Panc1 (cell line): Measurements from ENCODE around the gene CDH19. TPM values are rescaled to one million over a fixed set of nuclear protein-coding genes. Genes with fewer than 3 reads are reported as not detected.

ENCODE experiments used
- ATAC-seq: fragments of 200-7000 bp; cut with Tn5 transposase; 2 replicates; pipeline ENCODE4 v1.9.1; 2020; ENCODE audit warnings: mild to moderate bottlenecking, moderate library complexity
- BruUV-seq: library from RNA; stranded (reverse); fragments of 400-500 nt; replicated peaks from 2 replicates; lab custom pipeline; 2021; lab: Mats Ljungman, UMichigan
- CTCF ChIA-PET: fragments of 300-600 bp; sonication (Branson Sonifier 250); formaldehyde crosslinking; loops from one replicate; lab custom pipeline; 2022; ENCODE audit warnings: antibody characterized with exemption; lab: Charles Lee
- POLR2A ChIA-PET: fragments of 300-600 bp; sonication (Branson Sonifier 250); formaldehyde crosslinking; loops from one replicate; lab custom pipeline; 2022; ENCODE audit warnings: antibody characterized with exemption; lab: Charles Lee
- DNase-seq: peaks from one replicate; pipeline ENCODE4 v3.0.0-alpha.2; 2010; ENCODE audit warnings: low read depth, low spot score
- H3K27ac ChIP-seq: 2 replicates; pipeline ENCODE4 v1.5.1; 2011; ENCODE audit warnings: mild to moderate bottlenecking, low read length, inconsistent platforms
- H3K27me3 ChIP-seq: fragments of 200-500 bp; sonication (Bioruptor generic); 2 replicates; pipeline ENCODE4 v1.6.0; 2014; ENCODE audit warnings: low read length, inconsistent platforms; ENCODE audit not compliant: control insufficient read depth, insufficient read depth
- H3K36me3 ChIP-seq: fragments of 200-500 bp; sonication (Bioruptor generic); 2 replicates; pipeline ENCODE4 v1.5.1; 2014; ENCODE audit warnings: inconsistent platforms, mild to moderate bottlenecking, low read length, moderate library complexity; ENCODE audit not compliant: control insufficient read depth, insufficient read depth
- H3K4me1 ChIP-seq: 2 replicates; pipeline ENCODE4 v1.5.1; 2011; ENCODE audit warnings: inconsistent platforms, mild to moderate bottlenecking, low read length, moderate library complexity; ENCODE audit not compliant: control insufficient read depth, insufficient read depth
- H3K4me3 ChIP-seq, 2 experiments: 2 replicates each; pipeline ENCODE4 v1.5.1; 2011 to 2012; ENCODE audit warnings: low read depth in 2 of 2, low read length in 2 of 2, mild to moderate bottlenecking in 2 of 2, inconsistent platforms in 1 of 2, moderate library complexity in 1 of 2
- H3K9me3 ChIP-seq: fragments of 200-500 bp; sonication (Bioruptor generic); 2 replicates; pipeline ENCODE4 v1.5.1; 2014; ENCODE audit warnings: low read depth, mild to moderate bottlenecking, inconsistent platforms, low read length, moderate library complexity; ENCODE audit not compliant: control insufficient read depth, insufficient read depth
- CTCF ChIP-seq: fragments of 450-650 bp; IDR thresholded peaks from 2 replicates; pipeline ENCODE4 v1.5.1; 2017; ENCODE audit warnings: mild to moderate bottlenecking
- POLR2AphosphoS5 ChIP-seq: IDR thresholded peaks from 2 replicates; pipeline ENCODE4 v1.6.1; 2012; ENCODE audit warnings: mild to moderate bottlenecking, low read depth, low read length, moderate library complexity
- REST ChIP-seq, 2 experiments: IDR thresholded peaks; 2 replicates each; pipeline ENCODE4 v1.6.1; 2011 to 2012; ENCODE audit warnings: low read depth in 2 of 2, control low read depth in 1 of 2, low read length in 1 of 2, mild to moderate bottlenecking in 1 of 2, moderate library complexity in 1 of 2; ENCODE audit not compliant: insufficient read depth in 1 of 2
- SIN3A ChIP-seq: IDR thresholded peaks from 2 replicates; pipeline ENCODE4 v1.6.1; 2012; ENCODE audit warnings: low read depth, mild to moderate bottlenecking, low read length, moderate library complexity, borderline replicate concordance; ENCODE audit not compliant: insufficient read depth
- TCF7L2 ChIP-seq: IDR thresholded peaks from 2 replicates; pipeline ENCODE4 v1.6.1; 2011; ENCODE audit warnings: mild to moderate bottlenecking, low read depth, low read length, inconsistent platforms
- in situ Hi-C: cut with HindIII; loops from 2 replicates; pipeline ENCODE4 v1.10.0; 2016; ENCODE audit warnings: low sequenced_read_pairs, low pct_unique_long_range_greater_than_20kb
- intact Hi-C: fragments of 100-400 bp; cut with micrococcal nuclease; formaldehyde crosslinking; loops from one replicate; pipeline ENCODE4 v1.10.0; 2022; ENCODE audit not compliant: unreplicated experiment
- total RNA-seq: library from RNA; stranded (reverse); gene quantifications from one replicate; pipeline ENCODE4 v1.2.1, GENCODE V29; 2021; ENCODE audit not compliant: unreplicated experiment

Gene CDH19
- total RNA-seq, 1 experiment from 2014 or later, result not detected

- POLR2A ChIA-PET, result no interaction called here
- no peak for DNase-seq
- intact Hi-C loops, result no loop called here
Observed at GRCh38 chr18:66566616-66567015, 37.3 kb downstream of the CDH19 start.

GRCh38 chr18:66564236-66564635 is 39.7 kb downstream of the CDH19 start:
- H3K4me1 ChIP-seq, result no peaks in the 10 kb centered on the region
- in situ Hi-C loops (no loop called here), intact Hi-C loops (no loop called here)
- TF ChIP-seq POLR2AphosphoS5 (no peak), CTCF (no peak), REST (IDR thresholded peaks at IDR 0.05; ENCODE audit: insufficient read depth in 1 of 2, low read depth in 2 of 2, low read length in 1 of 2) (no peak), TCF7L2 (no peak), SIN3A (no peak)
- POLR2A ChIA-PET, result no interaction called here
- ATAC-seq (no peak), DNase-seq (no peak)
- no peaks in the 10 kb centered on the region for H3K27me3 ChIP-seq
- BruUV-seq, result no TSS peak
- no peaks in the 10 kb centered on the region for H3K9me3 ChIP-seq
- no peak overlapping the region for H3K27ac ChIP-seq
- H3K36me3 ChIP-seq, result no peaks in the 10 kb centered on the region
- CTCF ChIA-PET, result no interaction called here
- no peak overlapping the region for H3K4me3 ChIP-seq

More at GRCh38 chr18:66566616-66567015, 37.3 kb downstream of the CDH19 start:
- Histone ChIP-seq H3K36me3 (no peaks in the 10 kb centered on the region), H3K4me3 (no peak overlapping the region), H3K27me3 (no peaks in the 10 kb centered on the region), H3K9me3 (no peaks in the 10 kb centered on the region), H3K4me1 (no peaks in the 10 kb centered on the region), H3K27ac (no peak overlapping the region)
- no peak for ATAC-seq
- in situ Hi-C loops, result no loop called here
- TF ChIP-seq REST (IDR thresholded peaks at IDR 0.05; ENCODE audit: insufficient read depth in 1 of 2, low read depth in 2 of 2, low read length in 1 of 2) (no peak), SIN3A (no peak), CTCF (no peak), POLR2AphosphoS5 (no peak), TCF7L2 (no peak)
- BruUV-seq, result no TSS peak
- CTCF ChIA-PET, result no interaction called here
